Nephron (organoid): ENCODE results near the gene NCAPH2.

Experiments used
- H3K27ac Mint-ChIP-seq, 3 experiments: 2 replicates each; pipeline ENCODE4 v1.8.0; 2020; ENCODE audit warnings: mixed read lengths in 3 of 3, mild to moderate bottlenecking in 2 of 3, moderate library complexity in 1 of 3
- H3K27me3 Mint-ChIP-seq: 2 replicates; pipeline ENCODE4 v1.8.0; 2021; ENCODE audit warnings: low read depth, mild to moderate bottlenecking, moderate library complexity, mixed read lengths
- H3K36me3 Mint-ChIP-seq: 2 replicates; pipeline ENCODE4 v1.8.0; 2020; ENCODE audit warnings: low read depth, mixed read lengths
- H3K4me1 Mint-ChIP-seq: 2 replicates; pipeline ENCODE4 v1.8.0; 2020; ENCODE audit warnings: mixed read lengths
- H3K4me3 Mint-ChIP-seq, 3 experiments: 2 replicates each; pipeline ENCODE4 v1.8.0; 2020; ENCODE audit warnings: mild to moderate bottlenecking in 3 of 3, mixed read lengths in 3 of 3, moderate library complexity in 2 of 3
- H3K9me3 Mint-ChIP-seq: 2 replicates; pipeline ENCODE4 v1.8.0; 2020; ENCODE audit warnings: mixed read lengths
- CTCF ChIP-seq, 3 experiments: fragments of 200-600 bp; sonication (generic); IDR thresholded peaks; one replicate each; pipeline ENCODE4 v1.5.0; 2021; ENCODE audit warnings: antibody characterized with exemption in 3 of 3; ENCODE audit not compliant: unreplicated experiment in 3 of 3

The NCAPH2 gene

DNA sequence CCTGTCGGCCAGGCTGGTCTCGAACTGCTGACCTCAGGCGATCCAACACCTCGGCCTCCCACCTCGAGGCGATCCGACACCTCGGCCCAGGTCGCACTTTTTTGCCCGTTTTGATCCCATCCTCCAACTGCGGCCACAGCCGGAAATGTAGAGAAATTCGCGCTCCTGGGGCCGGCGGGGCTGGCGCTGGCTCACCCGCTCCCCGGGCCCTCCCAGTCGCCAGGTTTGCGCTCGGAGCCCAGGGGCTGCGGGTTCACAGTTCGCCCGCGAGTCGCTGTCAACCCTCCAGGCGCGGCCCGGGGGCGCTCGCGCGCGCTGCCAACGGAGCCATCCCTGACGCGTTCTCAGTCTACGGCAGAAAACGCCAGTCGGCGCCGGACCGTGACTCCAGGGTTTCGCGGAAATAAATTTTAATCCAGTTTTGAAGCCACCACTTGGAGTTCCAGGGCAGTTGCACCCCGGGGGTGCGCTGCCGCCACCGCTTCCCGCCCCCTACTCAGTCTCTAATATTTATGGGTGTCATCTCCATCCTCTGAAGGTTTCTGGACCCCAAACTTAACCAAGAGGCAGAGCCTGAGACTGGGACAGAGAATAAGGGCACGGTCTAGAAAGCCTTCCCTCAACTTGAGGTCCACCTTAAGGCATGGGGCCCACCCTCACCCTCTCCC lies 36.2 kb downstream of the NCAPH2 start:
- Mint-ChIP-seq H3K9me3 (no peaks in the 10 kb centered on the region), H3K36me3 (no peaks in the 10 kb centered on the region), H3K27me3 (peaks cover 16% of the 10 kb centered on the region), H3K4me1 (no peaks in the 10 kb centered on the region), H3K4me3 (peak overlapping the region in 2 of 3 experiments; percentile 16 to 29), H3K27ac (no peak overlapping the region)
- TF ChIP-seq CTCF (IDR thresholded peaks at IDR 0.05; ENCODE audit: unreplicated experiment in 3 of 3), result peak; percentile 41 to 62 (median 52)

GRCh38 chr22:50544746-50545253 lies 36.8 kb downstream of the NCAPH2 start:
- peaks cover 12% of the 10 kb centered on the region for H3K27me3 Mint-ChIP-seq
- no peak overlapping the region for H3K4me3 Mint-ChIP-seq
- TF ChIP-seq CTCF (IDR thresholded peaks at IDR 0.05; ENCODE audit: unreplicated experiment in 3 of 3), result no peak
- H3K9me3 Mint-ChIP-seq, result no peaks in the 10 kb centered on the region
- no peak overlapping the region for H3K27ac Mint-ChIP-seq
- no peaks in the 10 kb centered on the region for H3K36me3 Mint-ChIP-seq
- no peaks in the 10 kb centered on the region for H3K4me1 Mint-ChIP-seq

DNA sequence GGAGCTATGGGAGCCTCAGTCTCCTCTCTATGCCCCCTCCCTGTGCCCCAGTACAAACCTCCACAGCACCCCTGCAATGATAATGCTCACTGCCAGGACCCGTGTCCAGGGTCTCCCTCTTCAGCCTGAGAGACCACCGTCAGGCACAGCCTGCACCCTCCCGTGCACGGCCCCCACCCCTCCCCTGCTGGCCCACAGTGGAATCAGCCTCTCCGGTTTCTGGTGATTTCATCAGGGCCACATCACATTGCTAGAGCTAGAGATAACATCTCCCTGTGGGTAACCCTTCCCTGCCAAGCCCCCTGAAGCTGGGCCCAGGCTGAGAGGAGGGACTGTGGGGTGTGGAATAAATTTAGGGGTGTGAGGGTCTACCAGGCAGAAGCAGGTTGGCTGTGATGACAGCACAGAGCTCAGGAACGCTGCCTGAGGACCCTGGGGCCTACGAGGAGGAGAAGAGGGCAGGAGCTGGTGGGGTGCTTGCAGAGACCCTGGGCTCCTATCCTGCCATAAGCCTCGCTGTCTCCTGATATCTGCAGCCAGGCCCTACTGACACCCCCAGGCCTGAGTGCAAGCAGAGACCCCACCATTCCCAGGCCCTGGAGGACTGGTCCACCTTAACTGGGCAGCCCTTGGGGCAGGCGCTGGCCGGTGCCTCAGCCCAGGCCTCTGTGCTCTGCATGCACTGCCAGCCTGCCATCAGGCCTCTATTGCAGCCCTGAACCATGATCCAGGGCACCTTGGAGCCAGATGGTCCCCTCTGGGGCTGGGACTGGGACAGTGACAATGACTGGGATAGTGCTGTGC lies 37.7 kb downstream of the NCAPH2 start, which contains the start of gene KLHDC7B:
KLHDC7B (plus strand) TSS at position 378 of the 804 bp plus-strand sequence; CDS start at position 723, 345 bp downstream.
- TF ChIP-seq CTCF (IDR thresholded peaks at IDR 0.05; ENCODE audit: unreplicated experiment in 3 of 3), result no peak
- no peak within 1 kb of the TSS for H3K4me3 Mint-ChIP-seq
- H3K27me3 Mint-ChIP-seq, result peaks cover 12% of the 10 kb centered on the region
- H3K9me3 Mint-ChIP-seq, result no peaks in the 10 kb centered on the region
- no peaks in the 10 kb centered on the region for H3K36me3 Mint-ChIP-seq
- H3K4me1 Mint-ChIP-seq, result no peaks in the 10 kb centered on the region
- H3K27ac Mint-ChIP-seq, result no peak within 1 kb of the TSS

DNA sequence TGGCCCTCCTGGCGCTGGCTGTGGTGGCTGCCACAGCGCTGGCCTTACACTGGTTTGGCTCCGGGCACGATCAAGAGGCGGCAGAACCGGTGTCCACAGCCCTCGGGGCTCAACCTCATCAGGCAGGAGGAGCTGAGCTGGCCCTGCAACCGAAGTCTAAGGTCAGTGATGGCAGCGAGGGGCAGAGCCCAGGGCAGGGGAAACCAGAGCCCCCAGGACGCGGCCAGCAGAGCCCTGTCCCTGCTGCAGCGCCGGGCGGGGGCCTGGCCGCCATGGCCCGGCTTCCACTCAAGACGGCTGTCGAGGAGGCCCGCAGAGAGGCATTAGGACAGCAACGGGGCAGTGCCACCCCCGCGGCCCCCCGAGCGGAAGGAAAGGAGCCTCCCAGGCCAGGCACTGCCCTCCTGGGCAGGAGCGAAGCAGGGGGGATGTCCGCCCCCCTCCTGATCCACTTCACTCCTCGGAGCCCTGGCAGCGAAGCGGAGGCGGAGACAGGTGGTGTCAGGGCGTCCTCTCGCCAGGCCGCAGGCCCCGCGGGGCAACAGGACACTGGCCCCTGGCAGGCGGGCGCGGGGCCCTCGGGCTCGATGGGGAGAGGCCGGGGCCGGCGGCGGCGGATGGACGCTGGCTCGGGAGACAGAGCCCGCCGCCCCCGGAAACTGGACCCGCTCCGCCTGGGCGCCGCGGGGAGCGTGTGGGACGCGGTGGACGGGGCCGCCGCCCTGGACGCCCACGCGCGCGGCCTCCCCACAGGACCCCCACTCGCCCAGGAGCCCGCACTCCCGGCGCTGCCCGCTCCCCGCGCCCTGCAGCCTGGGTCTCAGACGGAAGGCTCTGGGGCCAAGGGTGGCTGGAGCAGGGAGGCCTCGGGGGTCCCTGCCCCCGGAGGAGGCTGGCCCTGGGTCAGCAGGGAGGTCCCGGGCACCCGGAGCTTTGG lies 38.6 kb downstream of the NCAPH2 start:
- peaks cover 12% of the 10 kb centered on the region for H3K27me3 Mint-ChIP-seq
- H3K4me3 Mint-ChIP-seq, result no peak overlapping the region
- H3K36me3 Mint-ChIP-seq, result no peaks in the 10 kb centered on the region
- H3K27ac Mint-ChIP-seq, result no peak overlapping the region
- H3K9me3 Mint-ChIP-seq, result no peaks in the 10 kb centered on the region
- H3K4me1 Mint-ChIP-seq, result no peaks in the 10 kb centered on the region
- TF ChIP-seq CTCF (IDR thresholded peaks at IDR 0.05; ENCODE audit: unreplicated experiment in 3 of 3), result no peak

DNA sequence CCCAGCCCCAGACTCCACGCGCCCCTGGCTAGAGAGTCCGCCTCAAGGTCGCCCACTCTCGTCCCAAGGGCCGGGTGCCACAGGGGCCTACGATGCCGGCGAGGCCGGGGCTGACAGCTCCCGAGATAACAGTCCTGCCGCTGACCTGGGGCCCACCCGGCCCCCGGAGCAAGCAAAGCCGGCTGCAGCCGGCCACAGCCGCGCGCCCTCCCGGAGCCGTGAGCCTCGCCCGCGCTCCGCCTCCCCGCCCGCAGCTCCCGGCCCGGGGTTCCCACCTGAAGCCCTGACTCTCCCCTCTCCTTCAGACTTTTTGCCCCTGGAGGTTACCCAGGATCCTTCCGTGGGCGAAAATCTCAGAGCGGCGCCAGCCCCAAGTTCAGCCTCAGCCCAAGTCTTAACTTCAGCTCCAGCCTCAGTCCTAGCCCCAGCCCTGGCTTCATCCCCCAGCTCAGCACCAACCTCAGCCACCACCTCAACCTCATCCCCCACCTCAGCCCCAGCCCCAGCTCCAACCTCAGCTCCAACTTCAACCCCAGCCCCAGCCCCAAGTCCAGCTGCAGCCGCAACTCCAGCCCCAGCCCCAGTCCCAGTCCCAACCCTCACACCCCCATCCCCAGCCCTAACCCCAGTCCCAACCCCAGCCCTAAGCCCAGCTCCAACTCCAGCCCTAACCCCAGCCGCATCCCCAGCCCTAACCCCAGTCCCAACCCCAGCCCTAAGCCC lies 39.4 kb downstream of the NCAPH2 start:
- Mint-ChIP-seq H3K27me3 (peaks cover 6% of the 10 kb centered on the region), H3K9me3 (no peaks in the 10 kb centered on the region), H3K4me3 (no peak overlapping the region), H3K4me1 (no peaks in the 10 kb centered on the region), H3K36me3 (no peaks in the 10 kb centered on the region), H3K27ac (no peak overlapping the region)
- TF ChIP-seq CTCF (IDR thresholded peaks at IDR 0.05; ENCODE audit: unreplicated experiment in 3 of 3), result no peak
